ENCODE data around the gene UNC13B.

Gene UNC13B

DNA sequence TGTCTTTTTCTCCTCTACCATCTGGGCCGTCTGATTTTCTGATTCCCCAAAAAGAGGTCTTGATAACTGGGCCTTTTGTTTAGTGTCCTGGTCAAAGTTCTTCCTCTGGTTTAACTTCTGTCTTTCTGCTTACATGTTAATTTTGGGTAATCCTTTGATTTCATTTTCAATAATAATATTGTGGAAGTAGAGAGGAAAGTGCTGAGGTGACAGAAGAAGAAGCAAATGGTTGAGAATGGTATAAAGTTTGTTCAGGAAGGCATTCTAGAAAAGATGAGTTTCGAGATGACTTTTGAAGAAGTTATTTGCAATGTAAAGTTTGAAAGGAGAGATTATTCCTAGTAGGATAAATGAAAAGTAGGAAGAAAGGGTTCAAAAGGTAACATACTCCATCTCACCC lies 118.1 kb downstream of the UNC13B start:
- ChIA-PET CTCF (interaction anchor here (1.4 kb wide), 2 partner anchors 21 to 273 kb away, joined by 3 to 4 read pairs; no protein-coding TSS in a partner anchor), POLR2A (no interaction called here)
- no peak overlapping the region for H3K4me3 ChIP-seq (ENCODE audit: low read depth, low read length)
- H3K4me1 ChIP-seq (ENCODE audit: control insufficient read depth, insufficient read depth, low read length): no peaks in the 10 kb centered on the region
- TF ChIP-seq ZNF223 (tag by site-specific recombination; IDR thresholded peaks at IDR 0.05) (no peak), ZNF335 (tag by site-specific recombination; conservative IDR thresholded peaks at IDR 0.05) (no peak), ZBTB17 (tag by site-specific recombination; IDR thresholded peaks at IDR 0.05) (no peak), GLI2 (tag by site-specific recombination; IDR thresholded peaks at IDR 0.05; ENCODE audit: borderline replicate concordance, low read depth) (no peak), ZNF221 (tag by site-specific recombination; IDR thresholded peaks at IDR 0.05; ENCODE audit: borderline replicate concordance) (no peak)
- TF ChIP-seq, protein P1, sequence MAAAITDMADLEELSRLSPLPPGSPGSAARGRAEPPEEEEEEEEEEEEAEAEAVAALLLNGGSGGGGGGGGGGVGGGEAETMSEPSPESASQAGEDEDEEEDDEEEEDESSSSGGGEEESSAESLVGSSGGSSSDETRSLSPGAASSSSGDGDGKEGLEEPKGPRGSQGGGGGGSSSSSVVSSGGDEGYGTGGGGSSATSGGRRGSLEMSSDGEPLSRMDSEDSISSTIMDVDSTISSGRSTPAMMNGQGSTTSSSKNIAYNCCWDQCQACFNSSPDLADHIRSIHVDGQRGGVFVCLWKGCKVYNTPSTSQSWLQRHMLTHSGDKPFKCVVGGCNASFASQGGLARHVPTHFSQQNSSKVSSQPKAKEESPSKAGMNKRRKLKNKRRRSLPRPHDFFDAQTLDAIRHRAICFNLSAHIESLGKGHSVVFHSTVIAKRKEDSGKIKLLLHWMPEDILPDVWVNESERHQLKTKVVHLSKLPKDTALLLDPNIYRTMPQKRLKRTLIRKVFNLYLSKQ (tag by site-specific recombination; IDR thresholded peaks at IDR 0.05; ENCODE audit: borderline replicate concordance): no peak
- H3K27ac ChIP-seq (ENCODE audit: extremely low read depth, low read depth, low read length): no peak overlapping the region
- no peaks in the 10 kb centered on the region for H3K9me3 ChIP-seq (ENCODE audit: control insufficient read depth, insufficient read depth, low read depth, low read length)
- H3K36me3 ChIP-seq (ENCODE audit: control insufficient read depth in 2 of 2, insufficient read depth in 1 of 2, low read length in 2 of 2): no peaks in the 10 kb centered on the region

- no peak overlapping the region for H3K4me3 ChIP-seq (ENCODE audit: low read depth, low read length)
- ChIA-PET CTCF (interaction anchor here (1.4 kb wide), 2 partner anchors 21 to 273 kb away, joined by 3 to 4 read pairs; no protein-coding TSS in a partner anchor), POLR2A (interaction anchor here (0.7 kb wide), 1 partner anchor 204 kb away, joined by 4 read pairs; no protein-coding TSS in a partner anchor)
- H3K36me3 ChIP-seq (ENCODE audit: control insufficient read depth in 2 of 2, insufficient read depth in 1 of 2, low read length in 2 of 2): no peaks in the 10 kb centered on the region
- H3K9me3 ChIP-seq (ENCODE audit: control insufficient read depth, insufficient read depth, low read depth, low read length): no peaks in the 10 kb centered on the region
- H3K27ac ChIP-seq (ENCODE audit: extremely low read depth, low read depth, low read length): no peak overlapping the region
- H3K4me1 ChIP-seq (ENCODE audit: control insufficient read depth, insufficient read depth, low read length): no peaks in the 10 kb centered on the region
- TF ChIP-seq, protein P2, sequence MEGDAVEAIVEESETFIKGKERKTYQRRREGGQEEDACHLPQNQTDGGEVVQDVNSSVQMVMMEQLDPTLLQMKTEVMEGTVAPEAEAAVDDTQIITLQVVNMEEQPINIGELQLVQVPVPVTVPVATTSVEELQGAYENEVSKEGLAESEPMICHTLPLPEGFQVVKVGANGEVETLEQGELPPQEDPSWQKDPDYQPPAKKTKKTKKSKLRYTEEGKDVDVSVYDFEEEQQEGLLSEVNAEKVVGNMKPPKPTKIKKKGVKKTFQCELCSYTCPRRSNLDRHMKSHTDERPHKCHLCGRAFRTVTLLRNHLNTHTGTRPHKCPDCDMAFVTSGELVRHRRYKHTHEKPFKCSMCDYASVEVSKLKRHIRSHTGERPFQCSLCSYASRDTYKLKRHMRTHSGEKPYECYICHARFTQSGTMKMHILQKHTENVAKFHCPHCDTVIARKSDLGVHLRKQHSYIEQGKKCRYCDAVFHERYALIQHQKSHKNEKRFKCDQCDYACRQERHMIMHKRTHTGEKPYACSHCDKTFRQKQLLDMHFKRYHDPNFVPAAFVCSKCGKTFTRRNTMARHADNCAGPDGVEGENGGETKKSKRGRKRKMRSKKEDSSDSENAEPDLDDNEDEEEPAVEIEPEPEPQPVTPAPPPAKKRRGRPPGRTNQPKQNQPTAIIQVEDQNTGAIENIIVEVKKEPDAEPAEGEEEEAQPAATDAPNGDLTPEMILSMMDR (tag by site-specific recombination; IDR thresholded peaks at IDR 0.05): no peak
Observed at GRCh38 chr9:35280399-35280798, 118.6 kb downstream of the UNC13B start.

DNA sequence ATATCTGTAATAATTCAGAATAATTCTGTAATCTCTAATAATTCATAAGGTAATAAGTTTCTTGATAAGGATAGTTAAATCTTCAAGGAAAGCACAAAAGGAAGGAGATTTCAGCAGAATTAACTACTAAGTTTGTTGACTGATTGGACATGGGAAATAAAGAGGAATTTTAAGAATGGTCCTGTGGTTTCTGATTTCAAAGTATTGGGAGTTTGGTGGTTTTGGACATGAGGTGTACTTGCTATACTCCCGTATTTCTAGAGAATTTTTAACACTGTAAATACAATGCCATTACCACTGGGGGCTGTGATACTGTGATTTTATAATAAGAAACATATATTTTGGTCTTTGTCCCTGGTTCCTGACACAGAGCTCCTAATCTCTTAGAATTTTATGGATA lies 123.9 kb downstream of the UNC13B start:
- Histone ChIP-seq H3K4me1 (ENCODE audit: control insufficient read depth, insufficient read depth, low read length) (no peaks in the 10 kb centered on the region), H3K4me3 (ENCODE audit: low read depth, low read length) (no peak overlapping the region), H3K36me3 (ENCODE audit: control insufficient read depth in 2 of 2, insufficient read depth in 1 of 2, low read length in 2 of 2) (no peaks in the 10 kb centered on the region), H3K9me3 (ENCODE audit: control insufficient read depth, insufficient read depth, low read depth, low read length) (no peaks in the 10 kb centered on the region), H3K27ac (ENCODE audit: extremely low read depth, low read depth, low read length) (no peak overlapping the region)
- ChIA-PET CTCF (interaction anchor here (1.6 kb wide), 1 partner anchor 268 kb away, joined by 3 read pairs; no protein-coding TSS in a partner anchor), POLR2A (interaction anchor here (0.6 kb wide), 1 partner anchor 434 kb away, joined by 3 read pairs; no protein-coding TSS in a partner anchor)
- TF ChIP-seq PRDM2 (tag by site-specific recombination; IDR thresholded peaks at IDR 0.05; ENCODE audit: borderline replicate concordance): no peak
- TF ChIP-seq PBX3 (CRISPR knock-in tag; IDR thresholded peaks at IDR 0.05): no peak
- TF ChIP-seq ZNF175 (tag by site-specific recombination; IDR thresholded peaks at IDR 0.05): no peak
- no peak for TF ChIP-seq ZNF184 (tag by site-specific recombination; IDR thresholded peaks at IDR 0.05)
- TF ChIP-seq ZNF169 (tag by site-specific recombination; IDR thresholded peaks at IDR 0.05): no peak
